Measurements from ENCODE around the gene PRKN. TPM values are rescaled to one million over a fixed set of nuclear protein-coding genes. Genes with fewer than 3 reads are reported as not detected.

PRKN gene
- total and polyA plus RNA-seq, 2 experiments from 2014 or later, result 0.10 to 0.84 TPM

DNA sequence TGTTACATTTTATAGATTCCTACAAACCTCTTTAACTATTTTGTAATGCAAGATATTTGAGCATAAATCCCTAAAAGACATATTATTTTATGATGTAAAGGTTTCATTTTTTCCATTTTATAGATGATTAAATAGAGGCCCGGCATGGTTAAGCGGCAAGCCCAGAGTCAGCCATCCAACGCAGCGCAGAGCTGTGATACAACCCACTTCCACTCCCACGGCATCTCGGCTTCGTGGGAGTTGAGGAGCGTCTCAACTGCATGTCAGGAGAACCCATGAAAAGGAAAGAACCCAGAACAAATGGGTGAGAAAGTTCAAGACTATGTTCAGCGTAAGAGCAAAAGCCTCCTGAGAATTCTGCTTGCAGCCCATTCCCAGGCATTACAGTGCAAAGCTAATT is 488.2 kb downstream of the PRKN start (continued):
- TF ChIP-seq, protein P1, sequence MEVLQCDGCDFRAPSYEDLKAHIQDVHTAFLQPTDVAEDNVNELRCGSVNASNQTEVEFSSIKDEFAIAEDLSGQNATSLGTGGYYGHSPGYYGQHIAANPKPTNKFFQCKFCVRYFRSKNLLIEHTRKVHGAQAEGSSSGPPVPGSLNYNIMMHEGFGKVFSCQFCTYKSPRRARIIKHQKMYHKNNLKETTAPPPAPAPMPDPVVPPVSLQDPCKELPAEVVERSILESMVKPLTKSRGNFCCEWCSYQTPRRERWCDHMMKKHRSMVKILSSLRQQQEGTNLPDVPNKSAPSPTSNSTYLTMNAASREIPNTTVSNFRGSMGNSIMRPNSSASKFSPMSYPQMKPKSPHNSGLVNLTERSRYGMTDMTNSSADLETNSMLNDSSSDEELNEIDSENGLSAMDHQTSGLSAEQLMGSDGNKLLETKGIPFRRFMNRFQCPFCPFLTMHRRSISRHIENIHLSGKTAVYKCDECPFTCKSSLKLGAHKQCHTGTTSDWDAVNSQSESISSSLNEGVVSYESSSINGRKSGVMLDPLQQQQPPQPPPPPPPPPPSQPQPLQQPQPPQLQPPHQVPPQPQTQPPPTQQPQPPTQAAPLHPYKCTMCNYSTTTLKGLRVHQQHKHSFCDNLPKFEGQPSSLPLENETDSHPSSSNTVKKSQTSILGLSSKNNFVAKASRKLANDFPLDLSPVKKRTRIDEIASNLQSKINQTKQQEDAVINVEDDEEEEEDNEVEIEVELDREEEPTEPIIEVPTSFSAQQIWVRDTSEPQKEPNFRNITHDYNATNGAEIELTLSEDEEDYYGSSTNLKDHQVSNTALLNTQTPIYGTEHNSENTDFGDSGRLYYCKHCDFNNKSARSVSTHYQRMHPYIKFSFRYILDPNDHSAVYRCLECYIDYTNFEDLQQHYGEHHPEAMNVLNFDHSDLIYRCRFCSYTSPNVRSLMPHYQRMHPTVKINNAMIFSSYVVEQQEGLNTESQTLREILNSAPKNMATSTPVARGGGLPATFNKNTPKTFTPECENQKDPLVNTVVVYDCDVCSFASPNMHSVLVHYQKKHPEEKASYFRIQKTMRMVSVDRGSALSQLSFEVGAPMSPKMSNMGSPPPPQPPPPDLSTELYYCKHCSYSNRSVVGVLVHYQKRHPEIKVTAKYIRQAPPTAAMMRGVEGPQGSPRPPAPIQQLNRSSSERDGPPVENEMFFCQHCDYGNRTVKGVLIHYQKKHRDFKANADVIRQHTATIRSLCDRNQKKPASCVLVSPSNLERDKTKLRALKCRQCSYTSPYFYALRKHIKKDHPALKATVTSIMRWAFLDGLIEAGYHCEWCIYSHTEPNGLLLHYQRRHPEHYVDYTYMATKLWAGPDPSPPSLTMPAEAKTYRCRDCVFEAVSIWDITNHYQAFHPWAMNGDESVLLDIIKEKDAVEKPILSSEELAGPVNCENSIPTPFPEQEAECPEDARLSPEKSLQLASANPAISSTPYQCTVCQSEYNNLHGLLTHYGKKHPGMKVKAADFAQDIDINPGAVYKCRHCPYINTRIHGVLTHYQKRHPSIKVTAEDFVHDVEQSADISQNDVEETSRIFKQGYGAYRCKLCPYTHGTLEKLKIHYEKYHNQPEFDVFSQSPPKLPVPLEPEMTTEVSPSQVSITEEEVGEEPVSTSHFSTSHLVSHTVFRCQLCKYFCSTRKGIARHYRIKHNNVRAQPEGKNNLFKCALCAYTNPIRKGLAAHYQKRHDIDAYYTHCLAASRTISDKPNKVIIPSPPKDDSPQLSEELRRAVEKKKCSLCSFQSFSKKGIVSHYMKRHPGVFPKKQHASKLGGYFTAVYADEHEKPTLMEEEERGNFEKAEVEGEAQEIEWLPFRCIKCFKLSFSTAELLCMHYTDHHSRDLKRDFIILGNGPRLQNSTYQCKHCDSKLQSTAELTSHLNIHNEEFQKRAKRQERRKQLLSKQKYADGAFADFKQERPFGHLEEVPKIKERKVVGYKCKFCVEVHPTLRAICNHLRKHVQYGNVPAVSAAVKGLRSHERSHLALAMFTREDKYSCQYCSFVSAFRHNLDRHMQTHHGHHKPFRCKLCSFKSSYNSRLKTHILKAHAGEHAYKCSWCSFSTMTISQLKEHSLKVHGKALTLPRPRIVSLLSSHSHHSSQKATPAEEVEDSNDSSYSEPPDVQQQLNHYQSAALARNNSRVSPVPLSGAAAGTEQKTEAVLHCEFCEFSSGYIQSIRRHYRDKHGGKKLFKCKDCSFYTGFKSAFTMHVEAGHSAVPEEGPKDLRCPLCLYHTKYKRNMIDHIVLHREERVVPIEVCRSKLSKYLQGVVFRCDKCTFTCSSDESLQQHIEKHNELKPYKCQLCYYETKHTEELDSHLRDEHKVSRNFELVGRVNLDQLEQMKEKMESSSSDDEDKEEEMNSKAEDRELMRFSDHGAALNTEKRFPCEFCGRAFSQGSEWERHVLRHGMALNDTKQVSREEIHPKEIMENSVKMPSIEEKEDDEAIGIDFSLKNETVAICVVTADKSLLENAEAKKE (CRISPR knock-in tag; IDR thresholded peaks at IDR 0.05), result no peak
- TF ChIP-seq, protein P2, sequence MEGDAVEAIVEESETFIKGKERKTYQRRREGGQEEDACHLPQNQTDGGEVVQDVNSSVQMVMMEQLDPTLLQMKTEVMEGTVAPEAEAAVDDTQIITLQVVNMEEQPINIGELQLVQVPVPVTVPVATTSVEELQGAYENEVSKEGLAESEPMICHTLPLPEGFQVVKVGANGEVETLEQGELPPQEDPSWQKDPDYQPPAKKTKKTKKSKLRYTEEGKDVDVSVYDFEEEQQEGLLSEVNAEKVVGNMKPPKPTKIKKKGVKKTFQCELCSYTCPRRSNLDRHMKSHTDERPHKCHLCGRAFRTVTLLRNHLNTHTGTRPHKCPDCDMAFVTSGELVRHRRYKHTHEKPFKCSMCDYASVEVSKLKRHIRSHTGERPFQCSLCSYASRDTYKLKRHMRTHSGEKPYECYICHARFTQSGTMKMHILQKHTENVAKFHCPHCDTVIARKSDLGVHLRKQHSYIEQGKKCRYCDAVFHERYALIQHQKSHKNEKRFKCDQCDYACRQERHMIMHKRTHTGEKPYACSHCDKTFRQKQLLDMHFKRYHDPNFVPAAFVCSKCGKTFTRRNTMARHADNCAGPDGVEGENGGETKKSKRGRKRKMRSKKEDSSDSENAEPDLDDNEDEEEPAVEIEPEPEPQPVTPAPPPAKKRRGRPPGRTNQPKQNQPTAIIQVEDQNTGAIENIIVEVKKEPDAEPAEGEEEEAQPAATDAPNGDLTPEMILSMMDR (conservative IDR thresholded peaks at IDR 0.05; ENCODE audit: low read depth in 2 of 2), result no peak
- TF ChIP-seq STAT1 (IDR thresholded peaks at IDR 0.05; ENCODE audit: unreplicated experiment) (no peak), POLR2AphosphoS5 (IDR thresholded peaks at IDR 0.05; ENCODE audit: low read depth) (no peak), EZH2phosphoT487 (IDR thresholded peaks at IDR 0.05; ENCODE audit: unreplicated experiment) (no peak), ZNF331 (CRISPR knock-in tag; IDR thresholded peaks at IDR 0.05; ENCODE audit: low read depth) (no peak), EZH2 (IDR thresholded peaks at IDR 0.05; ENCODE audit: low read depth, unreplicated experiment) (no peak), ZNF114 (CRISPR knock-in tag; IDR thresholded peaks at IDR 0.05) (no peak), CREB1 (CRISPR knock-in tag; IDR thresholded peaks at IDR 0.05; ENCODE audit: low read depth) (no peak), NANOG (IDR thresholded peaks at IDR 0.05; ENCODE audit: borderline replicate concordance) (no peak)

All from GM23338 (cell line).